ENCODE measurements around the gene RPRML.

The RPRML gene

DNA sequence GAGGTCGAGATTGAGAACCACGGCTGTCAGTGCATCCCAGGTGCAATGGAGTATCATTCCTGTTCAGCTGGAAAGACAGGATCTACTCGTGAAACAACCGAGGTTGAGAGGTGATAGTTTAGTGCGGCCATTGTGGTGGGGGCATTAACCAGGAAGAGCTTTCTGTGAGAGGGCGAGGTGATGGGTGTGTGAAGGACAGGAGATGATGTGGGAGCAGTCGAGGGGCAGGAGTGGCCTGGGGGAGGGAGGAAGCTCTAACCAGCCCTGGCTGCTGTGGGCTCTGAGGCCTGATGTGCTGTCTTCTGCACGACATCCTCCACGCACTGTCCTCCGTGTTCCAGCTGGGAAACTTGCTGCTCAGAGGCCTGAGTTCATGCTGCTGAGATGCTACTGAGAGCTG is 34.1 kb downstream of the RPRML start:
- DNase-seq (no peak), ATAC-seq (replicated peaks) (no peak)
- Mint-ChIP-seq H3K27me3 (no peaks in the 10 kb centered on the region), H3K27ac (no peak overlapping the region), H3K4me1 (peaks cover 15 to 29% of the 10 kb centered on the region in 2 donors), H3K36me3 (peaks cover 15 to 41% of the 10 kb centered on the region in 2 donors), H3K9me3 (no peaks in the 10 kb centered on the region), H3K4me3 (no peak overlapping the region)

DNA sequence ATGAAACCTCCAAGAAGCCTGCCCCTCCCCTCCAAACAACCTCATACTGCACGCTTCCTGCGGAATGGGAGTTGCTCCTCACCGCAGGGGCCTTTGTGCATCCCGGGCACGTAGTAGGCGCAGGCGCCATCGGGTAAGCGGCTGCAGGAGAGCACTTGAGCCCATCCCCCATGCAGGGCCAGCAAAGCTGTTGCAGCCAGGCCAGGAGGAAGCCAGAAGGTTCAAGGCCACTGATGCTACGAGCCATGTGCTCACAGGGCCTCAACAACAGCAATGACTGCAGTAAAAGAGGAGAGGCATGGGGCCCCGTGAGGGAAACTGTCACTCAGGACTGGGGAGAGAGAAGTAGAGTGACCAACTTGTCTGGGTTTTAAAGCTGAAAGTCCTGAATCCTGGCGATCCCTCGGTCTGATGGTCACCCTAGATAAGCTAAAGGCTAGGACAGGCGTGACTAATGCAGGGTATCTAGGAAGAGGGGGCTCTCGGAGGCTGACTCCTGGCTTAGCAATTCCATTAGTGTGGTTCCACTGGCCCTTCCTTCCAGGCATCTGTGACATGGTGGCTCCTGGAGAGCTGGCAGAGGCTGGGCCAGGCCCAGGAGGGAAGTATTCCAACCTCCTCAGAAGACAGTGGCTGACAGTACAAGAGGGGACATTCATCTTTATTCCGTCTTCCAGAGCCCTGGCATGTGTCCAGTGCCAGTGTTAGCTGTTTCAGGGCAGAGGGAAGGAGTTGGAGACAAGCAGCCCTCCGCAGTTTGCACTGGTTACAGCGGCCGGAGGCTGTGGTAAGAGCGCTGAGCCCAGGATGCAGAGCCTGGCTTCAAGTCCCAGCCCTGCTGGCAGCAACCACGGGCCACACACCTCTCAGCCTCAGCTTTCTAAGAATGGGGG is 35.3 kb downstream of the RPRML start:
- ATAC-seq (replicated peaks) = no peak
- DNase-seq = no peak
- peak overlapping the region; percentile 92 for H3K27ac Mint-ChIP-seq

DNA sequence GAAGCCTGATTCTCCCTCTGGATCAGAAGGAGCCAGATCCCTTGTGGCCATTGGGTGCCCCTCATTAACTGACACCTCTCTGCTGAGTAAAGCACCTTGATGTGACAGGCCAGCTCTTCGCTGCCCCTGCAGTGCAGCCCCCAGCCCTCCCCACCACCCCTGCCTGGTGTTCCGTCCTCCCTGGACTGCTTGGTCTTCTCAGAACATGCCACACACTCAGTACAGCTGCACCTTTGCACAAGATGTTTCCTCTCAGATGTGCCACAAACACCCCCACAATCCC is 35.9 kb downstream of the RPRML start:
- Mint-ChIP-seq H3K9me3 (no peaks in the 10 kb centered on the region), H3K4me1 (peaks cover 15 to 29% of the 10 kb centered on the region in 2 donors), H3K36me3 (peaks cover 12 to 32% of the 10 kb centered on the region in 2 donors), H3K27me3 (no peaks in the 10 kb centered on the region), H3K4me3 (no peak overlapping the region), H3K27ac (peak overlapping the region; percentile 92)
- ATAC-seq (replicated peaks) (no peak), DNase-seq (no peak)

More for the DNA sequence above, 35.3 kb downstream of the RPRML start:
- Mint-ChIP-seq H3K4me1 (peaks cover 15 to 29% of the 10 kb centered on the region in 2 donors), H3K9me3 (no peaks in the 10 kb centered on the region), H3K36me3 (peaks cover 8 to 36% of the 10 kb centered on the region in 2 donors), H3K4me3 (no peak overlapping the region), H3K27me3 (no peaks in the 10 kb centered on the region)

DNA sequence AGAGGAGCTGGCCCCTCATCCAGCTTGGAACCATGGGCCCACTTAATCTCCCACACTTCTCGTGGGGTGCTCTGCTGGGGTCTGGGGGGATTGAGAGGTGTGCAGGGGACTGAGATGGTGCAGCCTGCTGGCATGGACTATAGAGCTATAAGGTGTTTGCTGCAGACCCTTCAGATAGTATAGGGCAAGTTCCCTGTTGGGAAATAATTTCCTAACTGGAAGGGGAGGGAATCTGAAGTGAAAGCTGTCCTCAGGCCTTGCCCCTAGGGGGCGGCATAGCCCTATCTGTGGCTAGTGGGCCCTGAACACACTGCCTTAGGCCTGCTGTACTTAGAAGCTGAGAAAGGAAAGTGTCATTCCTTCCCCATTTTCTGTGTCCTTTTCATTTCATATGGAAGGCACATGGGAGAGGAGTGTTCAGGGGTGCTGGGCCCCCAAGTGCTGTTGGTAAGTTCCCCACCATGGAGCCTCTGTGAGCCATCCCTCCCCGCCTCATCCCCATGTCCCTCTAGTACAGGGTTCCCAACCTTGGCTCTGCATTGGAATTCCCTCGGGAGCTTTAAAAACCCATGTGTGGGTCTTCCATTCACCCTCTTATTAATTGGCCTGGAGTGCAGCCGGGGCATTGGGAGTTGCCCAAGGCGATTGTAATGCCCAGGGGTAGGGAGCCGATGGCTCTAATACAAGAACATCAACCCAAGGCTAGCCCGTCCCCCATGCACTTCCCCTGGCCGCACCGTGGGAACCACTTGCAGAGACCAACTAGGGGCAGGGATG is 36.4 kb downstream of the RPRML start:
- peaks cover 12 to 32% of the 10 kb centered on the region in 2 donors for H3K36me3 Mint-ChIP-seq
- no peaks in the 10 kb centered on the region for H3K27me3 Mint-ChIP-seq
- no peak overlapping the region for H3K27ac Mint-ChIP-seq
- ATAC-seq (replicated peaks) (peak; percentile 57 to 61), DNase-seq (peak; percentile 26)
- no peak overlapping the region for H3K4me3 Mint-ChIP-seq
- no peaks in the 10 kb centered on the region for H3K9me3 Mint-ChIP-seq
- peaks cover 15 to 29% of the 10 kb centered on the region in 2 donors for H3K4me1 Mint-ChIP-seq

DNA sequence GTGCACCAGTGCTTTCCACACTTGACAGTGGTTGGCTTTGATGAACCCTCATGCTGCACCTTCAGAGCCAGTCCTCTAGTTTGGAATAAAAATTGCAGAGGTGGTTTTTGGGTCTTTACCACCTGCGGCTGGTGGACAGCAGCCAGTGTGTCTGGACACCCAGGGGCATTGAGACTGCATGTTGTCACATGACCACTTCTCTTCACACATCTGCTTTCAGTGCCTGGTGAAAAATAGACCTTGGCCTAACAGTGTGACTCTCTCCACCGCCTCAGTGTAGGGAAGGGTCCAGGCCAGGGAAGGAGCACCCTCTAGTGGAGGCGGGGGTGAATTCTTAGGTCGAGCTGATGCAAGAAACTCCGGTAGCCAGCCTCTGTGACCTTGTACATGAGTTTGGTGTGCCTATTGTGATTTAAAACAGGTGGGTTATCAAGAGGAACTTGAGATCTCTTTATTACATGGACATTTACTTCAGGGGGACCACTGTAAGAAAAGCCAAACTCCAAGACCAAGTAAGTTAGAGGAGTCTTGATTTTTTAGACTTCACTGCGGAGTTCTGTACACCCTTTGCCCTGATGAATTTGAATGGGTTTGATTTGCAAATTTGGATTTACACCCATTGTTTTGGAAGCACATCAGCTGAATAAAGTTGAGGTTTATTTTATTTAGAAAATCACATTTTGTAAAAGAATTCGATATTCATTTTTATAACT is 38.2 kb downstream of the RPRML start:
- no peak overlapping the region for H3K27ac Mint-ChIP-seq
- peaks cover 21 to 40% of the 10 kb centered on the region in 2 donors for H3K36me3 Mint-ChIP-seq
- peak; percentile 53 for DNase-seq
- peaks cover 15 to 29% of the 10 kb centered on the region in 2 donors for H3K4me1 Mint-ChIP-seq
- ATAC-seq (replicated peaks) = peak; percentile 88 to 91
- H3K9me3 Mint-ChIP-seq = no peaks in the 10 kb centered on the region
- H3K27me3 Mint-ChIP-seq = no peaks in the 10 kb centered on the region
- H3K4me3 Mint-ChIP-seq = no peak overlapping the region

DNA sequence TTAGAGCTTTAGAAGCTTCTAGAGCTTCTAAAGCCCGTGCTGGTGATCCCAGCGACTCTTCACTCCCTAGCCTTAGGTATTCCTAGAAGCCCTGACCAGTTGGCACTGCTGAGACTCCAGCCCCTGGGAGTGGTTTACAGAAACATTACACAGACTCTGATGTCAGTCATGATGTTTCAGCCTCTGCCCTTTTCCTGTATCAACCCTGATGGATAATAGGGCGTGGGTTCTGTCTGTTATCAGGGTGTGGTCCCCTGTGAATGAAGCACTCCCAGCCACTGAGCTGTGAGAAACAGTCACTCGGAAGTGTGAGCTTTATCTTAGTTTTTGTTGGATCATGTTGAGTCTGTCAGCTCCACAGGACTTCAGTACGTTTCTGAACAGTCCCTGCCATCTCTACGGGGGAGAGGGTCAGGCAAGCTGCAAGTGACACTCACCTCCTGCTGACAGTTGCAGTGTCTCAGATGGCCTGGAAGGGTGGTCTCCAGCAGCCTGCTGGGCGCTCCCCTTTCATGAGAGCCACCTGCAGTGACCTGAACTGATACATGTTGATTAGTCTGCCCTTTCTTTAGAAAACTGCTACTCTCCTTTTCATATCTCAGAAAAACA is 43.3 kb downstream of the RPRML start:
- ATAC-seq (replicated peaks) (no peak), DNase-seq (no peak)
- no peak overlapping the region for H3K4me3 Mint-ChIP-seq
- no peaks in the 10 kb centered on the region for H3K27me3 Mint-ChIP-seq
- peaks cover 39 to 65% of the 10 kb centered on the region in 2 donors for H3K36me3 Mint-ChIP-seq
- H3K4me1 Mint-ChIP-seq = peaks cover 2 to 6% of the 10 kb centered on the region in 2 donors
- peak overlapping the region; percentile 56 for H3K27ac Mint-ChIP-seq
- H3K9me3 Mint-ChIP-seq = no peaks in the 10 kb centered on the region

DNA sequence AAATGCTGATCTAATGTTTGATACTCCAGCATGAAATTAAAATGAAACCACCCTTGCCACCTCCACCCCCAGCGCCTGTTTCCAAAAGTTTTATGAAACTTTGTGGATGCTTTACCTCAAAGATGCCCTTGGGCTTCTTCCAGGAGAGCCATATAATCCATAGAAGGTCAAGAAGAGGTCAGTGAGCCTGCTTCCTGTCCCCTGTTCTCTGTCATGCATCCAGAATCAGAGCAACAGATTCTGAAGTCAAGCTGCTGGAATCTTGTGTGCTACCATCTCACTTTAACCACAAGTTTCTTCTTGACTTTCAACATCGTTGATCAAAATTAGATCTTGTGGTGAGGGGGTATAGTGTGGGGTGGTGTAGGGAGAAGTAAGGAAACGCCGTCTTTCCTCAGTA is 47.5 kb downstream of the RPRML start:
- H3K4me3 Mint-ChIP-seq = no peak overlapping the region
- no peaks in the 10 kb centered on the region for H3K27me3 Mint-ChIP-seq
- H3K36me3 Mint-ChIP-seq = peaks cover 28 to 63% of the 10 kb centered on the region in 2 donors
- H3K27ac Mint-ChIP-seq = no peak overlapping the region
- DNase-seq = no peak
- no peaks in the 10 kb centered on the region for H3K9me3 Mint-ChIP-seq
- H3K4me1 Mint-ChIP-seq = peaks cover 15 to 25% of the 10 kb centered on the region in 2 donors
- no peak for ATAC-seq (replicated peaks)

DNA sequence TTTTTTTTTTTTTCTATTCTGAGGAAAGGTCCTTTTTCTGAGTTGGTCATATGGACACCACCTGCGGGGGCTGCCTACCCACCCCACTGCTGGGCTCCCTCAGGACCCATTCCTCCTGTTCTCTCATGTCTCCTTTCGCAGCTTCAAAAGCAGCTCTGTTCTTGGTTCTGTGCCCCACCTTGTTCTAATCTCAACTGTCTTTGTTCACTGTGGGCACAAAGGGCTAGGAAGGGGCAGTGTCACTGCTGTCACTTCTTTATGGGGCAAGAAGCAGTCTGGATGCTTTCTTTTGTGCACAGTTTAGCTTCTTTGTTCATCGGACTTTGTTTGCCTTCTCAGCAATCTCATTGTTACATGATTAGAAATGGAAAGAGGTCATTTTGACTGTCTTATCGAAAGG is 49.0 kb downstream of the RPRML start:
- no peaks in the 10 kb centered on the region for H3K27me3 Mint-ChIP-seq
- no peaks in the 10 kb centered on the region for H3K9me3 Mint-ChIP-seq
- H3K4me3 Mint-ChIP-seq = no peak overlapping the region
- peaks cover 27 to 59% of the 10 kb centered on the region in 2 donors for H3K36me3 Mint-ChIP-seq
- ATAC-seq (replicated peaks) (no peak), DNase-seq (no peak)
- peaks cover 24 to 36% of the 10 kb centered on the region in 2 donors for H3K4me1 Mint-ChIP-seq
- H3K27ac Mint-ChIP-seq = no peak overlapping the region

DNA sequence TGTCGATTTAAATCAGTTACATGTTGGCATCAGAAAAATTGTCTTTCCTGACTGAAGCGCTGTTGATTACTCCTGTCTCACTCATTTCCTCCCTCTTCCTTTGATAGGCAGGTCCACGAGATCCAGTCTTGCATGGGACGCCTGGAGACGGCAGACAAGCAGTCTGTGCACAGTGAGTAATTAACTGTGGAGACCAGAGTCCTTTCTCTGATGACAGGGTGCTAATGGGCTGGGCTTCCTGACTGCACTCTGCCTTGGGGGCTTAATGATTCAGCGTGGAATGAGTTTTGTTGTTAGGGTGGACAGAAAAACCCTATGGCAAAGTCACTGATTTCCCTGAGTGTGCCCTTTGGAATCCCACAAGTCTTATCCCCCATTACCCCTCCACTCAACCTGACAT is 49.6 kb downstream of the RPRML start:
- DNase-seq = no peak
- Mint-ChIP-seq H3K9me3 (no peaks in the 10 kb centered on the region), H3K4me1 (peaks cover 24 to 42% of the 10 kb centered on the region in 2 donors), H3K27me3 (no peaks in the 10 kb centered on the region), H3K27ac (no peak overlapping the region), H3K36me3 (peaks cover 25 to 52% of the 10 kb centered on the region in 2 donors), H3K4me3 (no peak overlapping the region)
- no peak for ATAC-seq (replicated peaks)

DNA sequence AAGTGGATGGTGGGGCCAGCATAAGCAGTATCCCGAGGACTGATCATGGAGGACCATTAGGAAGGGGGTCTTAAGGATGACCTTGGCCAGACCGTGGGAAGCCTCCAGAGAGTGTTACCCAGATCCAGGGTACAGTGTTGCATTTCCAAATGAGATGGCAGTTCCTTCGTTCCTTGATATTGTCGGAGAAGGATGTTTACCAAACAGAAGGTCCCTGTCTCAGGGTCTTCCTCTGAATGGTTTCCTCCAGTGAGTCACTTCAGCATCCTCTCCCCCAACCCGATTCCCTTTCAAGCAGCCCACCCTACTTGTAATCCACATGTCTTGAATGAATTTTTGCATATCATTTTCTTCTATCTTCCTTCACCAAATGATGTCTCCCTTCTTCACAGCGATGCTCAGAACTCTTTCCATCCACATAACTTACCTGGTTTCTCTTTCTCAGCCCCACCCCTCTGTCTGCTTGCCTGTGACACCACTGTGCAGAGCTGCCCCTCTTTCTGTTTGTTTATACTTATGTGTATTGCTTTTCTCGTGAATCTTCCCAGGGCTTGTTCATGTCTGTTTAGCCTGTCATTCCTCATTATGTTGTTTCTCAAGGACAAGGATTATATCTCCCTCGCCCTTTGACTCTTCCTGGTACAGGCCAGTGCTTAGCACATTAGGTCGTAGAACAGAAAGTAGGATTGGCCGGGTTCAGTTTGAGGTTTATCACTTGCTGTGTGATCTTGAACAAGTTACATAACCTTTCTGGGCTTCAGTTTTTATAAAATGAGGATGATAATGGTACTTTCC is 50.4 kb downstream of the RPRML start:
- Mint-ChIP-seq H3K4me1 (peaks cover 24 to 45% of the 10 kb centered on the region in 2 donors), H3K9me3 (no peaks in the 10 kb centered on the region), H3K36me3 (peaks cover 19 to 45% of the 10 kb centered on the region in 2 donors), H3K27me3 (no peaks in the 10 kb centered on the region), H3K4me3 (no peak overlapping the region), H3K27ac (no peak overlapping the region)
- DNase-seq = no peak
- ATAC-seq (replicated peaks) = no peak

Data from stimulated activated naive B cell treated with anti-CD40 and anti-IgM and Interleukin-4, amounts not matched to agents 10 μg/mL and 1 μg/mL and 100 μg/mL, for 72 hours (primary cell).